H1 (cell line): ENCODE measurements around the gene CAT. TPM values are rescaled to one million over a fixed set of nuclear protein-coding genes. Genes with fewer than 3 reads are reported as not detected.

Source experiments
- CTCF ChIA-PET: fragments of 300-600 bp; sonication (Branson Sonifier 250); formaldehyde crosslinking; loops from one replicate; lab custom pipeline; 2021; ENCODE audit not compliant: partially characterized antibody; lab: Charles Lee
- POLR2A ChIA-PET: fragments of 300-600 bp; sonication (Branson Sonifier 250); formaldehyde crosslinking; loops from one replicate; lab custom pipeline; 2021; ENCODE audit warnings: inconsistent platforms; ENCODE audit not compliant: partially characterized antibody; lab: Charles Lee
- DNase-seq, 2 experiments: peaks; one replicate each; pipeline versions ENCODE4 v3.0.0 to v3.0.0-alpha.2; 2010 to 2022; ENCODE audit warnings: low spot score in 2 of 2, low read depth in 1 of 2, mixed read lengths in 1 of 2
- FAIRE-seq: peaks from 2 replicates; lab custom pipeline; 2011; peaks lifted over from hg19 to GRCh38; lab: Jason Lieb, UNC
- H2AFZ ChIP-seq: 2 replicates; pipeline ENCODE4 v1.8.1; 2012; ENCODE audit warnings: low read length, inconsistent platforms
- H2AK5ac ChIP-seq: 2 replicates; pipeline ENCODE4 v1.6.1; 2013; ENCODE audit warnings: low read depth, low read length
- H2BK120ac ChIP-seq: replicated peaks from 2 replicates; pipeline ENCODE3; 2013; ENCODE audit warnings: low read depth, low read length, inconsistent platforms
- H2BK12ac ChIP-seq: 2 replicates; pipeline ENCODE4 v1.6.1; 2013; ENCODE audit warnings: low read depth, low read length
- H2BK15ac ChIP-seq: 2 replicates; pipeline ENCODE4 v1.6.1; 2013; ENCODE audit warnings: low read length
- H2BK20ac ChIP-seq: 2 replicates; pipeline ENCODE4 v1.6.1; 2013; ENCODE audit warnings: low read length
- H2BK5ac ChIP-seq: 2 replicates; pipeline ENCODE4 v1.6.1; 2013; ENCODE audit warnings: low read depth, low read length
- H3K14ac ChIP-seq: 2 replicates; pipeline ENCODE4 v1.6.1; 2013; ENCODE audit warnings: inconsistent platforms; ENCODE audit not compliant: insufficient read length
- H3K18ac ChIP-seq: 2 replicates; pipeline ENCODE4 v1.6.1; 2013; ENCODE audit warnings: low read length; ENCODE audit errors: extremely low read depth
- H3K23ac ChIP-seq: 2 replicates; pipeline ENCODE4 v1.6.1; 2013; ENCODE audit warnings: inconsistent platforms; ENCODE audit not compliant: insufficient read length
- H3K23me2 ChIP-seq: 2 replicates; pipeline ENCODE4 v1.6.1; 2013; ENCODE audit warnings: low read depth, low read length
- H3K27ac ChIP-seq: 2 replicates; pipeline ENCODE4 v1.6.1; 2011; ENCODE audit warnings: low read depth, low read length, inconsistent platforms
- H3K27me3 ChIP-seq, 4 experiments: replicated peaks in 1 of 4; 1 replicate in 1 of 4; 2 replicates in 3 of 4; pipeline versions ENCODE4 v1.6.1 to v1.8.1; 2011 to 2013; ENCODE audit warnings: low read length in 3 of 4, mild to moderate bottlenecking in 3 of 4, inconsistent platforms in 2 of 4, mixed read lengths in 2 of 4, moderate library complexity in 1 of 4; ENCODE audit not compliant: control insufficient read depth in 3 of 4, insufficient read depth in 3 of 4; ENCODE audit errors: extremely low read depth in 1 of 4
- H3K36me3 ChIP-seq, 4 experiments: 2 replicates each; pipeline versions ENCODE4 v1.6.1 to v1.8.1; 2011 to 2013; ENCODE audit warnings: mild to moderate bottlenecking in 4 of 4, low read length in 3 of 4, moderate library complexity in 2 of 4, control low read depth in 1 of 4, inconsistent platforms in 1 of 4; ENCODE audit not compliant: insufficient read depth in 4 of 4, control insufficient read depth in 2 of 4
- H3K4ac ChIP-seq: replicated peaks from 2 replicates; pipeline ENCODE3; 2013; ENCODE audit warnings: low read length, low read depth, mixed read lengths, inconsistent platforms; ENCODE audit not compliant: insufficient read length
- H3K4me1 ChIP-seq, 4 experiments: replicated peaks in 1 of 4; 1 replicate in 1 of 4; 2 replicates in 3 of 4; pipeline versions ENCODE4 v1.6.1 to v1.8.1; 2011 to 2013; ENCODE audit warnings: low read length in 3 of 4, inconsistent platforms in 2 of 4, mixed read lengths in 1 of 4; ENCODE audit not compliant: insufficient read depth in 4 of 4, control insufficient read depth in 3 of 4
- H3K4me2 ChIP-seq, 2 experiments: 2 replicates each; pipeline versions ENCODE4 v1.6.1 to v1.8.1; 2011 to 2013; ENCODE audit warnings: low read depth in 2 of 2, low read length in 2 of 2, control low read depth in 1 of 2, inconsistent platforms in 1 of 2, mild to moderate bottlenecking in 1 of 2; ENCODE audit not compliant: insufficient read depth in 1 of 2
- H3K4me3 ChIP-seq, 4 experiments: fragments of 200-600, 300-600 bp in 1 of 4; sonication (generic), shearing (Covaris generic), sonication (Bioruptor Twin) in 1 of 4; 2 replicates each; pipeline versions ENCODE4 v1.5.1 to v1.8.1; 2011 to 2016; ENCODE audit warnings: low read length in 4 of 4, low read depth in 3 of 4, control low read depth in 2 of 4, inconsistent platforms in 2 of 4, mild to moderate bottlenecking in 2 of 4, mixed read lengths in 1 of 4, moderate library complexity in 1 of 4; ENCODE audit not compliant: insufficient read depth in 2 of 4; ENCODE audit errors: extremely low read depth in 1 of 4
- H3K56ac ChIP-seq: replicated peaks from 2 replicates; pipeline ENCODE3; 2013; ENCODE audit warnings: low read depth, mild to moderate bottlenecking, mixed read lengths, low read length, inconsistent platforms; ENCODE audit not compliant: insufficient read length
- H3K79me1 ChIP-seq: 2 replicates; pipeline ENCODE4 v1.6.1; 2013; ENCODE audit warnings: low read depth, low read length, control low read depth
- H3K79me2 ChIP-seq, 2 experiments: 2 replicates each; pipeline versions ENCODE4 v1.6.1 to v1.8.1; 2012 to 2013; ENCODE audit warnings: low read length in 2 of 2, mild to moderate bottlenecking in 2 of 2, inconsistent platforms in 1 of 2; ENCODE audit not compliant: insufficient read depth in 2 of 2, control insufficient read depth in 1 of 2
- H3K9ac ChIP-seq, 4 experiments: replicated peaks in 1 of 4; 1 replicate in 1 of 4; 2 replicates in 3 of 4; pipeline versions ENCODE4 v1.6.1 to v1.8.1; 2011 to 2013; ENCODE audit warnings: low read depth in 3 of 4, low read length in 3 of 4, control low read depth in 2 of 4, mild to moderate bottlenecking in 2 of 4, moderate library complexity in 2 of 4, inconsistent platforms in 1 of 4; ENCODE audit errors: extremely low read depth in 1 of 4
- H3K9me3 ChIP-seq, 2 experiments: 2 replicates each; pipeline versions ENCODE4 v1.6.1 to v1.8.1; 2012 to 2013; ENCODE audit warnings: mild to moderate bottlenecking in 2 of 2, moderate library complexity in 2 of 2, control low read depth in 1 of 2, inconsistent platforms in 1 of 2, low read depth in 1 of 2, low read length in 1 of 2, mixed read lengths in 1 of 2; ENCODE audit not compliant: insufficient read depth in 2 of 2
- H4K20me1 ChIP-seq, 2 experiments: replicated peaks in 1 of 2; 2 replicates each; pipeline versions ENCODE3 to v1.8.1; 2011 to 2013; ENCODE audit warnings: inconsistent platforms in 2 of 2, low read length in 2 of 2, mild to moderate bottlenecking in 1 of 2; ENCODE audit not compliant: insufficient read depth in 2 of 2, control insufficient read depth in 1 of 2
- H4K5ac ChIP-seq: 2 replicates; pipeline ENCODE4 v1.6.1; 2013; ENCODE audit warnings: low read length, low read depth, mixed read lengths, inconsistent platforms; ENCODE audit not compliant: insufficient read length
- H4K8ac ChIP-seq: 2 replicates; pipeline ENCODE4 v1.8.0; 2013; ENCODE audit warnings: mild to moderate bottlenecking, moderate library complexity, low read length, inconsistent platforms; ENCODE audit not compliant: insufficient read depth; ENCODE audit errors: extremely low read depth
- H4K91ac ChIP-seq: replicated peaks from 2 replicates; pipeline ENCODE3; 2013; ENCODE audit warnings: low read length, mixed read lengths, inconsistent platforms; ENCODE audit not compliant: insufficient read length
- CTBP2 ChIP-seq: IDR thresholded peaks from 2 replicates; pipeline ENCODE4 v1.7.0; 2011; ENCODE audit warnings: borderline replicate concordance, mild to moderate bottlenecking, moderate library complexity, mixed read lengths, low read length; ENCODE audit not compliant: insufficient read depth, insufficient read length
- WGBS, 2 experiments: shearing (Covaris generic) in 1 of 2; methylation state at CpG; one replicate each; pipeline versions ENCODE4 v1.1.6 to v1.1.7; 2013 to 2015; ENCODE audit warnings: low lambda C conversion rate in 2 of 2, mixed read lengths in 2 of 2, inconsistent platforms in 1 of 2, low coverage in 1 of 2, missing lambda C conversion rate in 1 of 2; ENCODE audit not compliant: insufficient replicate concordance in 2 of 2, insufficient coverage in 1 of 2, insufficient read length in 1 of 2; ENCODE audit errors: extremely low coverage in 1 of 2, missing lambda C conversion rate in 1 of 2; 5-methylcytosine and 5-hydroxymethylcytosine counted together
- polyA plus RNA-seq, 7 experiments: library from polyadenylated mRNA; depleted of rRNA in 3 of 7; stranded (reverse) in 5 of 7; unstranded in 2 of 7; fragments of >200 nt in 5 of 7; fragments of 200-250 nt in 2 of 7; gene quantifications; 1 replicate in 5 of 7; 2 replicates in 1 of 7; 4 replicates in 1 of 7; pipeline versions ENCODE4 v1.2.1 to v1.2.3, GENCODE V29; 2011 to 2013; ENCODE audit warnings: missing spikeins in 2 of 7, mixed read lengths in 2 of 7
- total RNA-seq: library from RNA; stranded (reverse); fragmentation: NEBNext Ultra II Directional; extraction: Animal tissue kit (Norgen Biotek cat#: 25700); gene quantifications from 2 replicates; pipeline ENCODE4 v1.2.1, GENCODE V29; 2021
- TF ChIP-seq, protein P1 (sequence below): IDR thresholded peaks from 2 replicates; pipeline ENCODE4 v1.6.1; 2012; ENCODE audit warnings: inconsistent platforms

The CAT gene
- total and polyA plus RNA-seq, 2 of the 8 experiments (the other 6 are each of a cell fraction or from before 2014, with no cell fraction given), result 9.6 to 15.0 TPM

DNA sequence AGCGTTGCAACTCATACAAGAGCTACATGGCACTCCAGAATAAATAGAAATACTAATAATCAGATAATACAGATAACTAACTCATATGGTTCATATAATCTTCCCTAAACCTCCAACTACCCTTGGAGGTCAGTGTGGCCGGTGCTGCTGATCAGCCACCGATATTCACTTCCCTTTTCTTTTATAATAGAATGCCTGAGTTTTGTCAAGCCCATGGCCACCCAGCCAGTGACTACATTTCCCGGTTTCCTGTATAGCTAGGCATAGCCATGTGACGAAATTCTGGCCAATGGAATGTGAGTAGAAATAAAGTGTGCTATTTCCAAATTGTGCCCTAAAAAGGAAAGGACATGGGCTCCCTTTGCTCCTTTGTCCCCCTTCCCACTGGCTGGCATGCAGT is 5.9 kb upstream of the CAT start:
- Histone ChIP-seq H3K56ac (no peak overlapping the region), H2BK15ac (no peak overlapping the region), H4K8ac (no peak overlapping the region), H4K20me1 (no peaks in the 10 kb centered on the region), H2AK5ac (no peak overlapping the region), H3K4me3 (no peak overlapping the region), H3K18ac (no peak overlapping the region), H3K4me1 (no peaks in the 10 kb centered on the region), H3K79me2 (no peaks in the 10 kb centered on the region), H3K79me1 (no peaks in the 10 kb centered on the region), H3K27ac (no peak overlapping the region), H2BK5ac (no peak overlapping the region), H3K14ac (no peak overlapping the region), H3K27me3 (peaks cover 0 to 1% (median 0%) of the 10 kb centered on the region in 4 experiments; a peak in 1 of 7 replicates), H2BK12ac (no peak overlapping the region), H4K91ac (no peak overlapping the region), H3K4ac (no peak overlapping the region), H2BK20ac (no peak overlapping the region), H2AFZ (no peak overlapping the region), H3K9ac (no peak overlapping the region), H3K23ac (no peak overlapping the region), H3K36me3 (no peaks in the 10 kb centered on the region), H3K23me2 (no peaks in the 10 kb centered on the region), H3K4me2 (no peak overlapping the region), H4K5ac (no peak overlapping the region), H2BK120ac (no peak overlapping the region), H3K9me3 (no peaks in the 10 kb centered on the region)
- CTCF ChIA-PET, result interaction anchor here (1.6 to 4.2 kb wide), 3 partner anchors 16 to 60 kb away, joined by 5 to 29 read pairs (median 9); no protein-coding TSS in a partner anchor
- POLR2A ChIA-PET, result no interaction called here
- FAIRE-seq, result no peak
- DNase-seq, result no peak
- WGBS, 2 experiments, result 87% methylated on average over 5 of the region's 5 CpGs; no CpG with 5 or more reads in 1 of the 2 experiments
- TF ChIP-seq, protein P1, sequence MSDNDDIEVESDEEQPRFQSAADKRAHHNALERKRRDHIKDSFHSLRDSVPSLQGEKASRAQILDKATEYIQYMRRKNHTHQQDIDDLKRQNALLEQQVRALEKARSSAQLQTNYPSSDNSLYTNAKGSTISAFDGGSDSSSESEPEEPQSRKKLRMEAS, result no peak
- no peak for TF ChIP-seq CTBP2
